Gastroesophageal sphincter (tissue), 4 donors: ENCODE measurements around the gene NDUFAF7. TPM values are rescaled to one million over a fixed set of nuclear protein-coding genes. Genes with fewer than 3 reads are reported as not detected.

Source experiments
- ATAC-seq: fragments of 150-250 bp; one replicate; pipeline ENCODE4 v1.9.1; 2016; ENCODE audit warnings: mild to moderate bottlenecking, moderate library complexity
- H3K27ac ChIP-seq, 4 donors: fragments of 200-600 bp; sonication (generic) in 3 of 4; 1 replicate in 3 of 4; 2 replicates in 1 of 4; pipeline ENCODE4 v1.5.1; 2016 to 2019
- H3K27me3 ChIP-seq: fragments of 200-600 bp; sonication (generic); one replicate; pipeline ENCODE4 v1.5.1; 2019
- H3K36me3 ChIP-seq, 2 donors: fragments of 200-600 bp; sonication (generic); one replicate each; pipeline ENCODE4 v1.5.1; 2019; ENCODE audit warnings: control low read depth in 1 of 2
- H3K4me1 ChIP-seq, 3 donors: fragments of 200-600 bp; sonication (generic); 1 replicate in 2 of 3; 2 replicates in 1 of 3; pipeline ENCODE4 v1.5.1; 2016 to 2019; ENCODE audit warnings: control low read depth in 2 of 3
- H3K4me3 ChIP-seq, 2 donors: fragments of 200-600 bp; sonication (generic); one replicate each; pipeline ENCODE4 v1.5.1; 2019; ENCODE audit warnings: mild to moderate bottlenecking in 1 of 2, moderate library complexity in 1 of 2
- H3K9me3 ChIP-seq, 3 donors: fragments of 200-600 bp; sonication (generic); one replicate each; pipeline ENCODE4 v1.5.1; 2017 to 2019; ENCODE audit warnings: control low read depth in 2 of 3
- CTCF ChIP-seq, 4 experiments: fragments of 200-600 bp in 2 of 4; fragments of 450-650 bp in 2 of 4; sonication (generic) in 1 of 4; IDR thresholded peaks; one replicate each; pipeline ENCODE4 v1.5.1; 2017 to 2019; ENCODE audit warnings: antibody characterized with exemption in 4 of 4, mild to moderate bottlenecking in 2 of 4, moderate library complexity in 2 of 4
- EP300 ChIP-seq: sonication (generic); formaldehyde crosslinking; IDR thresholded peaks from one replicate; pipeline ENCODE4 v1.6.1; 2017; ENCODE audit warnings: antibody characterized with exemption, mild to moderate bottlenecking
- POLR2A ChIP-seq, 2 donors: fragments of 450-650 bp; IDR thresholded peaks; one replicate each; pipeline ENCODE4 v1.6.1; 2017; ENCODE audit warnings: antibody characterized with exemption in 2 of 2, mild to moderate bottlenecking in 2 of 2, moderate library complexity in 1 of 2
- POLR2AphosphoS5 ChIP-seq: sonication (generic); formaldehyde crosslinking; IDR thresholded peaks from one replicate; pipeline ENCODE4 v1.6.1; 2017; ENCODE audit warnings: antibody characterized with exemption
- WGBS, 2 donors: methylation state at CpG; one replicate each; pipeline ENCODE4 v1.1.5; 2018; ENCODE audit warnings: low coverage in 1 of 2; 5-methylcytosine and 5-hydroxymethylcytosine counted together
- total RNA-seq, 4 donors: library from RNA; depleted of rRNA; stranded (reverse); fragments of >200 nt; gene quantifications; one replicate each; pipeline ENCODE4 v1.1.0, GENCODE V29; 2016

Gene NDUFAF7
- total RNA-seq, 4 donors from 2014 or later: 18.1 to 23.2 (median 19.4) TPM

GRCh38 chr2:37244755-37245154 is 13.3 kb downstream of the NDUFAF7 start:
- H3K27me3 ChIP-seq: no peaks in the 10 kb centered on the region
- no peaks in the 10 kb centered on the region for H3K9me3 ChIP-seq
- 92 to 97% methylated on average over 2 to 3 of the region's 3 CpGs for WGBS, 2 donors
- H3K4me3 ChIP-seq: no peak overlapping the region
- no peaks in the 10 kb centered on the region for H3K4me1 ChIP-seq
- H3K36me3 ChIP-seq: peaks cover 2 to 97% of the 10 kb centered on the region in 2 donors
- no peak for ATAC-seq
- H3K27ac ChIP-seq: no peak overlapping the region
- TF ChIP-seq POLR2A (IDR thresholded peaks at IDR 0.05) (no peak), CTCF (IDR thresholded peaks at IDR 0.05) (no peak), EP300 (no peak), POLR2AphosphoS5 (no peak)

GRCh38 chr2:37246205-37246604 is 14.7 kb downstream of the NDUFAF7 start:
- ATAC-seq: no peak

GRCh38 chr2:37250869-37251740 is 19.6 kb downstream of the NDUFAF7 start:
- 58 to 67% methylated on average over 5 of the region's 5 CpGs for WGBS, 2 donors
- no peak for TF ChIP-seq EP300
- TF ChIP-seq POLR2AphosphoS5: no peak
- no peak for TF ChIP-seq POLR2A (IDR thresholded peaks at IDR 0.05)
- no peak for TF ChIP-seq CTCF (IDR thresholded peaks at IDR 0.05)
- Histone ChIP-seq H3K27ac (no peak overlapping the region), H3K9me3 (no peaks in the 10 kb centered on the region), H3K36me3 (peaks cover 7 to 99% of the 10 kb centered on the region in 2 donors), H3K27me3 (no peaks in the 10 kb centered on the region), H3K4me3 (no peak overlapping the region), H3K4me1 (no peaks in the 10 kb centered on the region)
- no peak for ATAC-seq

More at GRCh38 chr2:37246205-37246604, 14.7 kb downstream of the NDUFAF7 start:
- Histone ChIP-seq H3K36me3 (peaks cover 2 to 99% of the 10 kb centered on the region in 2 donors), H3K27ac (no peak overlapping the region), H3K9me3 (no peaks in the 10 kb centered on the region), H3K27me3 (no peaks in the 10 kb centered on the region), H3K4me3 (no peak overlapping the region), H3K4me1 (no peaks in the 10 kb centered on the region)
- no peak for TF ChIP-seq POLR2A (IDR thresholded peaks at IDR 0.05)
- no peak for TF ChIP-seq CTCF (IDR thresholded peaks at IDR 0.05)
- no peak for TF ChIP-seq EP300
- TF ChIP-seq POLR2AphosphoS5: no peak

GRCh38 chr2:37262522-37262921 is 31.1 kb downstream of the NDUFAF7 start:
- Histone ChIP-seq H3K9me3 (no peaks in the 10 kb centered on the region), H3K4me3 (no peak overlapping the region), H3K27ac (no peak overlapping the region), H3K36me3 (peaks cover 0 to 88% of the 10 kb centered on the region in 2 donors), H3K4me1 (no peaks in the 10 kb centered on the region), H3K27me3 (no peaks in the 10 kb centered on the region)
- no peak for ATAC-seq
- WGBS, 2 donors: 64 to 71% methylated on average over 2 of the region's 2 CpGs
- TF ChIP-seq EP300 (no peak), POLR2AphosphoS5 (no peak), POLR2A (IDR thresholded peaks at IDR 0.05) (no peak), CTCF (IDR thresholded peaks at IDR 0.05) (no peak)

- Histone ChIP-seq H3K9me3 (no peaks in the 10 kb centered on the region), H3K27ac (no peak overlapping the region), H3K36me3 (peaks cover 0 to 88% of the 10 kb centered on the region in 2 donors), H3K27me3 (no peaks in the 10 kb centered on the region), H3K4me1 (no peaks in the 10 kb centered on the region), H3K4me3 (no peak overlapping the region)
- no peak for ATAC-seq
- TF ChIP-seq CTCF (IDR thresholded peaks at IDR 0.05) (no peak), POLR2AphosphoS5 (no peak), POLR2A (IDR thresholded peaks at IDR 0.05) (no peak), EP300 (no peak)
- 68 to 82% methylated on average over 2 of the region's 2 CpGs for WGBS, 2 donors
These were observed 32.4 kb downstream of the NDUFAF7 start for GRCh38 chr2:37263839-37264238.
